Astrocyte (in vitro differentiated cells and primary cell): ENCODE measurements around the gene ACACA.

Experiments used
- CTCF ChIP-seq: IDR thresholded peaks from 2 replicates; pipeline ENCODE4 v1.5.1; 2011; ENCODE audit warnings: low read depth, mild to moderate bottlenecking, inconsistent platforms, low read length, moderate library complexity; ENCODE audit not compliant: insufficient read depth
- EZH2 ChIP-seq: IDR thresholded peaks from 2 replicates; pipeline ENCODE4 v1.6.1; 2012; ENCODE audit warnings: mild to moderate bottlenecking, low read length, inconsistent platforms; ENCODE audit not compliant: insufficient read depth

GRCh38 chr17:37432671-37433070, 26.0 kb upstream of the ACACA start:
- no peak for TF ChIP-seq CTCF
- no peak for TF ChIP-seq EZH2
